Measurements from ENCODE around the gene CNNM1. TPM values are rescaled to one million over a fixed set of nuclear protein-coding genes. Genes with fewer than 3 reads are reported as not detected.

The CNNM1 gene
- total RNA-seq, 3 donors from 2014 or later, result 0.24 to 1.2 (median 0.38) TPM

- H3K4me1 ChIP-seq (ENCODE audit: low read depth), result no peaks in the 10 kb centered on the region
These were observed 100.9 kb downstream of the CNNM1 start for GRCh38 chr10:99430116-99430450.

GRCh38 chr10:99430451-99431189, 101.5 kb downstream of the CNNM1 start, which contains the start of gene GOT1:
Gene GOT1, minus strand, starts transcription at chr10:99430624. Its CDS starts 59 bp downstream, at chr10:99430565.
- peaks cover 5% of the 10 kb centered on the region for H3K36me3 ChIP-seq (ENCODE audit: low read depth)
- peak within 1 kb of the TSS; percentile 70 for H3K4me3 ChIP-seq
- H3K9me3 ChIP-seq, result no peaks in the 10 kb centered on the region
- intact Hi-C loops (cut with DNase I, micrococcal nuclease), result loop anchor here (5.0 to 10.0 kb wide), 3 partner anchors 107 to 184 kb away; no protein-coding TSS in a partner anchor
- ATAC-seq (peak; percentile 96), DNase-seq (peak; percentile 97 to 98 (median 97))
- TF ChIP-seq CTCF (IDR thresholded peaks at IDR 0.05), result no peak
- no peaks in the 10 kb centered on the region for H3K4me1 ChIP-seq (ENCODE audit: low read depth)

More at GRCh38 chr10:99430116-99430450, 100.9 kb downstream of the CNNM1 start:
- intact Hi-C loops (cut with DNase I, micrococcal nuclease), result loop anchor here (5.0 to 10.0 kb wide), 3 partner anchors 107 to 185 kb away; no protein-coding TSS in a partner anchor
- ATAC-seq, result peak; percentile 31
- H3K4me3 ChIP-seq, result peak overlapping the region; percentile 70
- no peak for TF ChIP-seq CTCF (IDR thresholded peaks at IDR 0.05)
- H3K9me3 ChIP-seq, result no peaks in the 10 kb centered on the region
- DNase-seq, result no peak
- H3K36me3 ChIP-seq (ENCODE audit: low read depth), result peaks cover 5% of the 10 kb centered on the region

GRCh38 chr10:99431190-99431760, 102.1 kb downstream of the CNNM1 start:
- peaks cover 5% of the 10 kb centered on the region for H3K36me3 ChIP-seq (ENCODE audit: low read depth)
- H3K4me1 ChIP-seq (ENCODE audit: low read depth), result no peaks in the 10 kb centered on the region
- H3K4me3 ChIP-seq, result peak overlapping the region; percentile 70
- ATAC-seq, result peak; percentile 62
- peak; percentile 81 to 86 (median 85) for DNase-seq
- no peak for TF ChIP-seq CTCF (IDR thresholded peaks at IDR 0.05)
- intact Hi-C loops (cut with DNase I, micrococcal nuclease), result loop anchor here (5.0 to 10.0 kb wide), 3 partner anchors 106 to 184 kb away; no protein-coding TSS in a partner anchor
- H3K9me3 ChIP-seq, result no peaks in the 10 kb centered on the region

GRCh38 chr10:99432047-99432446, 102.9 kb downstream of the CNNM1 start:
- ATAC-seq (no peak), DNase-seq (no peak)
- Histone ChIP-seq H3K4me3 (no peak overlapping the region), H3K9me3 (no peaks in the 10 kb centered on the region), H3K4me1 (ENCODE audit: low read depth) (no peaks in the 10 kb centered on the region), H3K36me3 (ENCODE audit: low read depth) (peaks cover 5% of the 10 kb centered on the region)
- intact Hi-C loops (cut with DNase I, micrococcal nuclease), result loop anchor here (5.0 to 10.0 kb wide), 3 partner anchors 105 to 183 kb away; no protein-coding TSS in a partner anchor
- TF ChIP-seq CTCF (IDR thresholded peaks at IDR 0.05), result no peak

- Histone ChIP-seq H3K9me3 (no peaks in the 10 kb centered on the region), H3K4me1 (ENCODE audit: low read depth) (no peaks in the 10 kb centered on the region), H3K36me3 (ENCODE audit: low read depth) (peaks cover 5% of the 10 kb centered on the region), H3K4me3 (no peak overlapping the region)
- intact Hi-C loops (cut with DNase I, micrococcal nuclease), result loop anchor here (5.0 to 10.0 kb wide), 3 partner anchors 104 to 182 kb away; no protein-coding TSS in a partner anchor
- no peak for TF ChIP-seq CTCF (IDR thresholded peaks at IDR 0.05)
- DNase-seq (no peak), ATAC-seq (no peak)
These were observed 103.7 kb downstream of the CNNM1 start for GRCh38 chr10:99432881-99433280.

All from mucosa of descending colon (tissue), 3 donors.